RWPE1 (cell line): ENCODE results near the gene HEPACAM.

Experiments
- CTCF ChIA-PET: fragments of 350-600 bp; sonication (Branson Sonifier 250); formaldehyde crosslinking; extraction: SDS; loops from one replicate; lab custom pipeline; 2021; lab: Yijun Ruan, JAX
- POLR2A ChIA-PET: fragments of 400-600 bp; formaldehyde crosslinking; extraction: SDS; loops from one replicate; lab custom pipeline; 2020; ENCODE audit warnings: antibody characterized with exemption; ENCODE audit not compliant: low non-redundant PET; lab: Yijun Ruan, JAX
- DNase-seq: peaks from one replicate; pipeline ENCODE4 v3.0.0; 2012; ENCODE audit warnings: low spot score
- H3K27ac ChIP-seq: fragments of 450-650 bp; 2 replicates; pipeline ENCODE4 v1.5.1; 2017
- CTCF ChIP-seq: fragments of 450-650 bp; conservative IDR thresholded peaks from 2 replicates; pipeline ENCODE4 v1.5.1; 2017; ENCODE audit warnings: low read depth, mild to moderate bottlenecking

The HEPACAM gene

GRCh38 chr11:124874571-124875255, 61.1 kb downstream of the HEPACAM start:
- ChIA-PET CTCF (no interaction called here), POLR2A (no interaction called here)
- no peak for DNase-seq
- TF ChIP-seq CTCF = no peak
- H3K27ac ChIP-seq = no peak overlapping the region

GRCh38 chr11:124873951-124874350, 61.9 kb downstream of the HEPACAM start:
- no peak for TF ChIP-seq CTCF
- CTCF ChIA-PET = no interaction called here
- H3K27ac ChIP-seq = no peak overlapping the region
- no peak for DNase-seq
- POLR2A ChIA-PET = no interaction called here

- DNase-seq = no peak
- POLR2A ChIA-PET = no interaction called here
- CTCF ChIA-PET = interaction anchor here (0.6 kb wide), 1 partner anchor 119 kb away, joined by 3 read pairs; no protein-coding TSS in a partner anchor
- no peak overlapping the region for H3K27ac ChIP-seq
- TF ChIP-seq CTCF = no peak
Measured at GRCh38 chr11:124872741-124873140, 63.1 kb downstream of the HEPACAM start.

- POLR2A ChIA-PET = no interaction called here
- no peak overlapping the region for H3K27ac ChIP-seq
- no peak for TF ChIP-seq CTCF
- CTCF ChIA-PET = no interaction called here
- no peak for DNase-seq
Measured at GRCh38 chr11:124872280-124872679, 63.6 kb downstream of the HEPACAM start.

- no peak for DNase-seq
- no peak for TF ChIP-seq CTCF
- POLR2A ChIA-PET = no interaction called here
- H3K27ac ChIP-seq = no peak overlapping the region
- CTCF ChIA-PET = no interaction called here
Measured at GRCh38 chr11:124870430-124870829, 65.4 kb downstream of the HEPACAM start.

GRCh38 chr11:124869856-124870387, 65.9 kb downstream of the HEPACAM start:
- ChIA-PET POLR2A (no interaction called here), CTCF (interaction anchor here (0.5 to 0.6 kb wide), 2 partner anchors 130 to 271 kb away, joined by 3 read pairs; no protein-coding TSS in a partner anchor)
- TF ChIP-seq CTCF = no peak
- no peak for DNase-seq
- H3K27ac ChIP-seq = no peak overlapping the region
